Pancreas (tissue), 10 donors: ENCODE data around the gene SCN10A. TPM values are rescaled to one million over a fixed set of nuclear protein-coding genes. Genes with fewer than 3 reads are reported as not detected.

Source experiments
- ATAC-seq, 4 donors: fragments of 200-7000 bp; cut with Tn5 transposase; one replicate each; pipeline versions ENCODE4 v1.8.0 to v1.9.1; 2020; ENCODE audit warnings: mild to moderate bottlenecking in 4 of 4, moderate library complexity in 4 of 4
- DNase-seq, 6 donors: peaks; one replicate each; pipeline ENCODE4 v3.0.0-alpha.2; 2020
- FAIRE-seq: peaks from 2 replicates; lab custom pipeline; 2012; peaks lifted over from hg19 to GRCh38; lab: Jason Lieb, UNC
- H3K27ac ChIP-seq, 4 donors: fragments of 200-600 bp; sonication (generic); 1 replicate in 3 of 4; 2 replicates in 1 of 4; pipeline versions ENCODE4 v1.5.0 to v1.8.0; 2020
- H3K27me3 ChIP-seq, 4 donors: fragments of 200-600 bp; one replicate each; pipeline ENCODE4 v1.8.0; 2021
- H3K36me3 ChIP-seq, 3 donors: fragments of 200-600 bp; sonication (generic) in 1 of 3; one replicate each; pipeline versions ENCODE4 v1.5.0 to v1.8.0; 2020 to 2021
- H3K4me1 ChIP-seq, 3 donors: fragments of 200-600 bp; one replicate each; pipeline ENCODE4 v1.8.0; 2021
- H3K4me3 ChIP-seq, 4 donors: fragments of 200-600 bp; sonication (generic) in 2 of 4; one replicate each; pipeline versions ENCODE4 v1.5.0 to v1.8.0; 2020 to 2021
- H3K9me3 ChIP-seq, 4 donors: fragments of 200-600 bp; one replicate each; pipeline ENCODE4 v1.8.0; 2021
- CTCF ChIP-seq, 4 donors: fragments of 200-600 bp; sonication (generic) in 3 of 4; IDR thresholded peaks; one replicate each; pipeline versions ENCODE4 v1.5.0 to v1.8.0; 2021; ENCODE audit warnings: antibody characterized with exemption in 4 of 4
- WGBS, 2 donors: extraction: QIAGEN DNeasy Blood & Tissue Kit; methylation state at CpG; one replicate each; pipeline ENCODE4 v1.1.7; 2013; 5-methylcytosine and 5-hydroxymethylcytosine counted together
- intact Hi-C, 3 donors: fragments of 100-400 bp; cut with DNase I; formaldehyde crosslinking; loops; one replicate each; pipeline versions ENCODE4 v1.11.1 to v1.14.2; 2022
- polyA plus RNA-seq, 2 donors: library from polyadenylated mRNA; stranded (reverse); fragments of 200-250 nt; gene quantifications; one replicate each; pipeline ENCODE4 v1.2.3, GENCODE V29; 2013
- total RNA-seq, 6 donors: library from RNA; stranded (reverse); fragmentation: NEBNext Ultra II Directional in 4 of 6; extraction: Animal tissue kit (Norgen Biotek cat#: 25700) in 4 of 6; gene quantifications; one replicate each; pipeline versions ENCODE4 v1.2.1 to v1.2.4, GENCODE V29; 2021 to 2023
- donor health status: healthy with polysubstance abuse.
- donor health status: DM: no; HTN: no; CAD: no; lungs with moderate emphysema.
- donor health status: DM: no; HTN: no; CAD: no.
- donor health status: control.
- donor health status: control.
- donor health status: Bipolar disorder and iron deficiency.
- donor health status: DM: yes; HTN: yes; CAD: no.
- donor health status: DM: no; HTN: no; CAD: no.
- donor health status: DM: no; HTN: no; CAD: no.
- donor health status: DM: yes; HTN: yes; CAD: no.

SCN10A gene
- total and polyA plus RNA-seq, 8 donors: not detected

- Histone ChIP-seq H3K9me3 (no peaks in the 10 kb centered on the region), H3K4me3 (no peak overlapping the region), H3K27ac (no peak overlapping the region), H3K27me3 (no peaks in the 10 kb centered on the region), H3K4me1 (no peaks in the 10 kb centered on the region), H3K36me3 (no peaks in the 10 kb centered on the region)
- no peak for TF ChIP-seq CTCF (IDR thresholded peaks at IDR 0.05)
- DNase-seq (peak in 1 of 6 donors; percentile 36), ATAC-seq (no peak), FAIRE-seq (no peak)
- intact Hi-C loops: no loop called here
- WGBS, 2 donors: 40 to 52% methylated on average over 7 of the region's 7 CpGs
These were observed 89.3 kb downstream of the SCN10A start for GRCh38 chr3:38726751-38727150.

- TF ChIP-seq CTCF (IDR thresholded peaks at IDR 0.05): no peak
- ATAC-seq: peak in 2 of 4 donors; percentile 23 to 46
- intact Hi-C loops: no loop called here
- WGBS, 2 donors: 45 to 53% methylated on average over 5 of the region's 5 CpGs
- Histone ChIP-seq H3K4me1 (no peaks in the 10 kb centered on the region), H3K9me3 (no peaks in the 10 kb centered on the region), H3K4me3 (no peak overlapping the region), H3K36me3 (no peaks in the 10 kb centered on the region), H3K27me3 (no peaks in the 10 kb centered on the region), H3K27ac (no peak overlapping the region)
- no peak for FAIRE-seq
- no peak for DNase-seq
These were observed 90.1 kb downstream of the SCN10A start for GRCh38 chr3:38725726-38726419.

GRCh38 chr3:38724392-38724736 lies 91.7 kb downstream of the SCN10A start:
- intact Hi-C loops: no loop called here
- DNase-seq (no peak), ATAC-seq (no peak), FAIRE-seq (no peak)
- H3K4me1 ChIP-seq: no peaks in the 10 kb centered on the region
- no peak overlapping the region for H3K27ac ChIP-seq
- H3K27me3 ChIP-seq: no peaks in the 10 kb centered on the region
- WGBS, 2 donors: 51 to 65% methylated on average over 2 of the region's 2 CpGs
- no peaks in the 10 kb centered on the region for H3K9me3 ChIP-seq
- no peak overlapping the region for H3K4me3 ChIP-seq
- TF ChIP-seq CTCF (IDR thresholded peaks at IDR 0.05): no peak
- no peaks in the 10 kb centered on the region for H3K36me3 ChIP-seq

- DNase-seq (peak in 1 of 6 donors; percentile 29), FAIRE-seq (no peak), ATAC-seq (peak in 3 of 4 donors; percentile 43 to 70 (median 68))
- H3K4me1 ChIP-seq: no peaks in the 10 kb centered on the region
- no peaks in the 10 kb centered on the region for H3K9me3 ChIP-seq
- intact Hi-C loops: no loop called here
- H3K36me3 ChIP-seq: no peaks in the 10 kb centered on the region
- H3K27ac ChIP-seq: no peak overlapping the region
- no peak for TF ChIP-seq CTCF (IDR thresholded peaks at IDR 0.05)
- H3K27me3 ChIP-seq: no peaks in the 10 kb centered on the region
- H3K4me3 ChIP-seq: no peak overlapping the region
- WGBS, 2 donors: 38 to 41% methylated on average over 16 of the region's 16 CpGs
These were observed 92.2 kb downstream of the SCN10A start for GRCh38 chr3:38723569-38724391.
